HG03521 (cell line): ENCODE results near the gene PRUNE2.
"Not testable (repeated sequence)": the region's sequence is repeated elsewhere in the genome, so short reads cannot be mapped to it uniquely, and the experiment has no call there.

Experiments
- ATAC-seq: cut with Tn5 transposase; IDR thresholded peaks from one replicate; pipeline ENCODE4 v1.9.1; 2021; ENCODE audit warnings: mild to moderate bottlenecking, moderate library complexity; ENCODE audit not compliant: unreplicated experiment

Gene PRUNE2

GRCh38 chr9:76700916-76701315, 205.0 kb downstream of the PRUNE2 start:
- ATAC-seq = no peak

DNA sequence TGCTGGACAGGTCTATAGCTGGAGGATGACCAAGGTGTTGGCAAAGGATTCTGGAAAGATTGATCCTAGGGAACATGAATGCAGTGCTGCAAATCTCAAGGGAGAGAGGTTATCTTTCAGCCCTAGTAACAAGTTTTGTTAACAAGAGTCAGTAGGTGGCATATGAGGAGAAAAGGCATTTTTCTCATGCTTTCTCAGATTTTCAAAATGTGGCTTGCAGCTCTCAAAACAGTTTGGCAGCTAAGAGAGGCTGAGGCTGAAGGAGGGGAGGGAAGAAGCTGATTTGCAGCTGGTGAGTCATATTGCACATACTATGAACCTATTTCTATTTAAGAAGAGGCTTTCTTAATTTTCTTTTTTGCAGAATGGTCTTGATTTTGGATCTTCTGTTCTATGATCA, 205.9 kb downstream of the PRUNE2 start:
- no peak for ATAC-seq

GRCh38 chr9:76697554-76697953, 208.4 kb downstream of the PRUNE2 start:
- ATAC-seq = no peak

DNA sequence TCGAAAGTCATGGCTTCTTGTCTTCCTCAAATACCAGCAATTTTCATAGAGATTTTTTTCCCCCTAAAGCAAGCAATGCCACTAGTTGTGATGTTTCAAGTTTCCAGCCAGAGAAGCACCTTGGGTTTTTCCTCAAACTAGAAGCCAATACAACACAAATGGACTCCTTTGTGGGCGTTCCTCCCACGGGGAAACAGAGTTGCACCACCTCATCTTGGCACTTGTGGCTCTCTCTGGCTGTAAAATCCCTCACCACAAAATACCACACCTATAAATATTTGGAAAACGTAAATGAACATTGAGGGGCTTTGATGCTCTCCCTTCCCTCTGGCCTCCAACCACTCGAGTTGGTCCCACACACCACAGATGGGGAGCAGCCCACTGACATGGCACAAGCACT, 208.8 kb downstream of the PRUNE2 start:
- no peak for ATAC-seq

- no peak for ATAC-seq
Observed at GRCh38 chr9:76693912-76694311, 212.0 kb downstream of the PRUNE2 start.

- ATAC-seq = no peak
Observed at GRCh38 chr9:76692458-76693129, 213.3 kb downstream of the PRUNE2 start.

GRCh38 chr9:76691517-76692313, 214.2 kb downstream of the PRUNE2 start:
- ATAC-seq = no peak

- no peak for ATAC-seq
Observed at GRCh38 chr9:76690973-76691370, 214.9 kb downstream of the PRUNE2 start.

DNA sequence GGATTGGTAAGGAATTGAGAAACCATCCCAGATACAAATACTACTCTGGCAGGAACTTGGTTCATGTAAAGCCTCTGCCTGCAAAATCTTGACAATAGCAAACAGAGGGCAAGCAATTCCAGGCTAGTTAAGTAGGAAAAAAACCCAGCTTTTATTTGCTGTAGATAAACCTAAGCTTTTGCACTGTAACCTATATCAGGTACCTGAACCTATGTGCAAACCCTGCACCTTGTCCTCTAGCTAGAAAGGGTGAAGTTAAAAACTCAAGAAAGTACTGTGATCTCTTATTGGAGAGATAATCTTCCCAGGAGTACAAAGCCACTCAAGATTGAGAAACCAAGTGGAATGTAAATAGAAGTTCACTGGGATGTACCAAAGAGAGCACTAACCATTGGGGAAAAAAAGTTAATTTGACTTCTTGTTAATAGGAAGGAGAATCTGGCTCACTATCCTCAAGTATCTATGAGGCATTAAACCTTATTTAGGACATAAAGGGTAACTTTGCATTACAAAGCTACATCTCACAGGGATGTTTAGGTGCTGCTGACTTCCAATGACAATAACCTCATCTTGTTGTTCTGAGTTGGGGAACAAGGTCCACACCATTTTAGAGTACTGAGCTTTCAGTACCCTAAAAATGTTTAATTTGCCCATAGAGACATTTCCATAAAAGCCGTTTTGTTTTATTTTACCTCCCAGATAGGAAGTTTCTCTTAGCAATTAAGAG, 215.5 kb downstream of the PRUNE2 start:
- no peak for ATAC-seq

GRCh38 chr9:76688471-76689238, 217.3 kb downstream of the PRUNE2 start:
- ATAC-seq = no peak

DNA sequence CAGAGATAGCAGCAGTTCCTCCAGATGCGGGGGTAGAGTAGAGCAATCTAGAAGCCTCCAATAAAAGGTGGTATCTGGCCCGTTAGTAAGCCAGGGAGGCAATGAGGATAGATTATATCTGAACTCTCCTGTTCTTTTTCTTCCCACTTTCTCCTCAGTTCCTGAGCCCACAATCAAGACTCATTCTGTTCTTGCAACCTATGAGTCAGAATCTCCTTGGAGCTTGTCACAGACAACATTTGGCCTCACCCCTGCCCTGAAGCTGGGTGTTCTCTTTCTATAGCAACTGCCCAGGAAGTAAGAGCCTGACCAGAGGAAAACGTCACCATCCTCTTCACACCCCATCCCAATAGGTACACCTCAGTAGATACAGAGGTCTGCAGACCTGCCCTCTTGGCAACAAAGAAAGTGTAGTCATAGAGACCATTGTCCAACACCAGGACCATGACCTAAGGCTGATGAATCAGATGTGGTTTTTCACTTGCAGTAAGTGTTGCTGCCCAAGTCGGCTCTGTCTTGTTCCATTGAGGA, 218.0 kb downstream of the PRUNE2 start:
- ATAC-seq = no peak

DNA sequence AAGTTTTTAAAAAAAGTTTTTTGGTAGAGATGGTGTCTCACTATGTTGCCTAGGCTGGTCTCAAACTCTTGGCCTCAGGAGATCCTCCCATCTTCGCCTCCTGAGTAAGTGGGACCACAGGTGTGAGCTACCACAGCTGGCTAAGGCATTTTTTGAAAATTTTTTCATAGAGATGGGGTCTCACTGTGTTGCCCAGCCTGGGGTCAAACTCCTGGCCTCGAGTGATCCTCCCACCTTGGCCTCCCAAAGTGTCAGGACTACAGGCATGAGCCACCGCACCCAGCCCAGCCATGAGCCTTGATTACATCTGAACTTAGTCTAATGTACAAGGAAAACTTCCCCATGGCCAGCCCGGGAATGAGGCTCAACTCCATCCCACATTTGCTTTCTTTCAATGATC, 219.2 kb downstream of the PRUNE2 start:
- no peak for ATAC-seq

GRCh38 chr9:76684213-76684612, 221.7 kb downstream of the PRUNE2 start:
- ATAC-seq = no peak

- ATAC-seq = no peak
Observed at GRCh38 chr9:76681556-76681955, 224.4 kb downstream of the PRUNE2 start.

DNA sequence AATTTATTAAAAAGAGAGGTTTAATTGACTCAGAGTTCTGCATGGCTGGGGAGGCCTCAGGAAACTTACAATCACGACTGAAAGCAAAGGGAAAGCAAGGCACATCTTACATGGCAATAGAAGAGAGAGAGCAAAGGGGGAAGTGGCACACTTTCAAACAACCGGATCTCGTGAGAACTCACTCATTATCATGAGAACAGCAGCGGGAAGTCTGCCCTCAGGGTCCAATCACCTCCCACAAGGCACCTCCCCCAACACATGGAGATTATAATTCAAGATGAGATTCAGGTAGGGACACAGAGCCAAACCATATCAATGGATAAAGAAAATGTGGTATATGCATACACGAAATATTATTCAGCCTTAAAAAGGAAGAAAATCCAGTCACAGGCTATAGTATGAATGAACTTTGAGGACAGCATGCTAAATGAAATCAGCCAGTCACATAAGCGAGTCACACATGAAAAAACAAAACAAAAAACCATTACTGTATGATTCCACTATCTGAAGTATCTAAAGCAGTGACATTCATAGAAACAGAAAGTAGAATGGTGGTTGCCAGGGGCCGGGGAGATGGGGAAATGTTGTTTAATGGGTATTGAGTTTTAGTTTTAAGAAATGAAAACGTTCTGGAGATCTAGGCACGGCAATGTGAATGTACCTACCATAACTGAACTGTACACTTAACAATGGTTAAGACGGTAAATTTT, 225.0 kb downstream of the PRUNE2 start:
- no peak for ATAC-seq

- no peak for ATAC-seq
Observed at GRCh38 chr9:76677481-76678055, 228.3 kb downstream of the PRUNE2 start.

DNA sequence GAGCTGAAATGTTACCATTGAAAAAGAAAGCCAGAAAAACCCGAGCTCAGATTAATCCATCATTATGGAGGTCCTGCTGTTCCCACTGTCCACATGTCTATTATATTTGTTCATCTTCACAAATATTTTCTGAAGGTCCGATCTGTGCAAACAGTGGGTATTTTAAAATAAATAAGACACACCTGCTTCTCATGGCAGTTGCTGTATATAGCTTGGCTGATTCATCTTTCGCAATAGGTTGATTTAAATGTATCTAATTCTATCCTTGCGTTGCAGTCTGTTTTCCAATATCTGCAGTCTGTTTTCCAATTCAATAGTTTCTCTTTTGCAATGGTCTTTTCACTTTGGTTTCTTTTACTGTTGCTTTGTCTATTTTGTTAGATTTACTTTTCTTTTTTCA, 229.1 kb downstream of the PRUNE2 start:
- ATAC-seq = no peak

- ATAC-seq = no peak
Observed at GRCh38 chr9:76667521-76667957, 238.4 kb downstream of the PRUNE2 start.

DNA sequence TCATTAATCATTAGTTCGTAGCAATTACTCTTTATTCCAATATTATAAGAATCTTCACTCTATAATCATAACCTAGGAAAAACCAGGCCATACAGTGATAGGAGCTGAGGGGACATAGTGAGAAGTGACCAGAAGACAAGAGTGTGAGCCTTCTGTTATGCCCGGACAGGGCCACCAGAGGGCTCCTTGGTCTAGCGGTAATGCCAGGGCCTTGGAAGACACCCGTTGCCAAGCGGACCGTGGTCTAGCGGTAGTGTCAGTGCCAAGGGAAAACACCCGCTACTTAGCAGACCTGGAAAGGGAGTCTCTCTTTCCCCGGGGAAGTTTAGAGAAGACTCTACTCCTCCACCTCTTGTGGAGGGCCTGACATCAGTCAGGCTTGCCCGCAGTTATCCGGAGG, 239.9 kb downstream of the PRUNE2 start:
- ATAC-seq = not testable (repeated sequence)

DNA sequence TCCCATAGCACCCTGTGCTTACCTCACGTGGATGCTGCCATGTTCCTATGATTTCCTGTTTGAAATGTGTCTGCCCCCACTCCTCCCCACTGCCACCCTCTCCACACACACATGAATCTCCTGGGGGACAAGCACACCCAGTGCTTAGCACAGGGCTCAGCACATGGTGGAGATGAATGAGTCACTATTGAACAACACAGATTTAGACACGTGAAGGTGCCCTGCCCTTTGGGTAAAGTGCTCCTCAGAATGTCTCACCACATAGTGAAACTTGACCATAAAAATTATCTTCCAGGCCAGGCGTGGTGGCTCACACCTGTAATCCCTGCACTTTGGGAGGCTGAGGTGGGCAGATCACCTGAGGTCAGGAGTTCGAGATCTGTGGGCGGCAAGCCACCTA, 240.5 kb downstream of the PRUNE2 start:
- ATAC-seq = no peak
